ENCODE measurements around the gene MARK2.

Gene MARK2

DNA sequence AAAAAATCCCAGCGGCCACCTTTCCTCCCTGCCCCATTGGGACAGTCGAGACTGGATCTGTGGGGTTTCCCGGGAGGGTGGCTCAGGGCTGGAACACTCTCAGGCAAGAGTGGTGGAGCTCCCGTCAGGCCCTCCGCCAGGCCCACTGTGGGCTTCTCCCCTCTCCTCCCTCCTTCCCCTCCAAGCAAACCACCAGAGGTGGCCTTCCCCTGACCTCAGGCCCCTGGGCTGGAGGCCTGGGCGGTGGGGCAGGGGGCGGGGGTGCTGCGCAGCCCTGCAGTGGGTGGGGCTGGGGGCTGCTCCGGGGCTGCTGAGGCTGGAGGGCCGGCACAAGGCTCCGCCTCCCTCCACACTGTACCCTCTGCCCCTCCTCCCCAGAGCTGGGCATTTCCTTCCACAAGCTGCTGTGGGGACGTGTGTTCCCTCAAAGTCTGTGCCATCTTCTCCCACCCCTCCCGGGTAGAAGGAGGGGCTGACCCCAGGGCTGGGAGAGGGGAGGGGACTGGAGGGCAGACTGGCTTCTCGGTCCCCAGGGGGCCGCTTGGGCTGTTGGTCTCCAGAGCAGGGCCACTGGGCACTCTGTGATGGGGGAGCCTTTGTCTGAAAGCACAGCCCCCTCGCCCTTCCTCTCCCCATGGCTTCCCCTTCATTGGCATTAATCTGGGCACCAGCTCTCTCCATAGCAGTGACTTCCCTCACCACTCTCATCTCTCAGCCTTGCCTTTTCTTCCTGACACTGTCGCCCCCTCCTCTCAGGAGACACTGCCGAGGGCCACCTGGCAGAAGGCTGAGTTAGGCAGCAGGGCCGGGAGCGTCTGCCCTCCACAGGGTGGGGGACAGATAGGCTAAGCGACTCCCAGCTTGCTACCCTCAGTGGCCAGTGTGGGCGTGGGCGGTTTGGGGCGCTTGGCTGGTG lies 70.9 kb downstream of the MARK2 start:
- Histone ChIP-seq H3K4me3 (ENCODE audit: low read length in 2 of 2) (no peak overlapping the region), H3K36me3 (ENCODE audit: control insufficient read depth in 2 of 2, insufficient read depth in 2 of 2, low read length in 2 of 2) (peaks cover 6 to 10% of the 10 kb centered on the region in 2 donors), H3K9me3 (ENCODE audit: control insufficient read depth in 2 of 2, low read length in 2 of 2) (no peaks in the 10 kb centered on the region), H3K4me1 (ENCODE audit: control insufficient read depth, insufficient read depth, low read length) (peaks cover 27% of the 10 kb centered on the region), H3K27ac (ENCODE audit: low read length) (peak overlapping the region; percentile 55), H3K9ac (ENCODE audit: low read length in 2 of 2) (no peak overlapping the region), H3K27me3 (ENCODE audit: control insufficient read depth in 1 of 2, insufficient read depth in 2 of 2, low read length in 2 of 2) (no peaks in the 10 kb centered on the region)

DNA sequence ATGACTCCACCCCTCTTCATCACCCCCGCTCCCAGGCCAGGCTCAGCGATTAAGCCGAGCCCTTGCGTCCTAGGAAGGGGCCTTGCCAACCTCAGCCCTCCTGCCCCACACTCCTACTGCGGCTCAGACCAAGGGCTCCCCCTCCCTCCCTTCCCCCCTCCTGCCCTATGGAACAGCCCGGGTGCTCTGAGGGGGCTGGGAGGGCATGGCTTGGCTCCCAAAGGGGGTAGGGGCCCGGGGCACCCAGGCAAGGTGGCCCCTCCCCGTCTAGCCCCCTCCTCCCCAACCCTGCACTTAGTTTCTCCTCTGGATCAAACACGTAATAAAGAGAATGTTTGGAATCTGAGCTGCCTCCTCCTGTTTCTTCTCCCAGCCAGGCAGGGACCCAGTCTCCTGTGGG lies 71.8 kb downstream of the MARK2 start:
- Histone ChIP-seq H3K9ac (ENCODE audit: low read length in 2 of 2) (no peak overlapping the region), H3K9me3 (ENCODE audit: control insufficient read depth in 2 of 2, low read length in 2 of 2) (no peaks in the 10 kb centered on the region), H3K4me3 (ENCODE audit: low read length in 2 of 2) (no peak overlapping the region), H3K4me1 (ENCODE audit: control insufficient read depth, insufficient read depth, low read length) (peaks cover 28% of the 10 kb centered on the region), H3K36me3 (ENCODE audit: control insufficient read depth in 2 of 2, insufficient read depth in 2 of 2, low read length in 2 of 2) (peaks cover 6% of the 10 kb centered on the region in 2 donors), H3K27me3 (ENCODE audit: control insufficient read depth in 1 of 2, insufficient read depth in 2 of 2, low read length in 2 of 2) (no peaks in the 10 kb centered on the region), H3K27ac (ENCODE audit: low read length) (no peak overlapping the region)

DNA sequence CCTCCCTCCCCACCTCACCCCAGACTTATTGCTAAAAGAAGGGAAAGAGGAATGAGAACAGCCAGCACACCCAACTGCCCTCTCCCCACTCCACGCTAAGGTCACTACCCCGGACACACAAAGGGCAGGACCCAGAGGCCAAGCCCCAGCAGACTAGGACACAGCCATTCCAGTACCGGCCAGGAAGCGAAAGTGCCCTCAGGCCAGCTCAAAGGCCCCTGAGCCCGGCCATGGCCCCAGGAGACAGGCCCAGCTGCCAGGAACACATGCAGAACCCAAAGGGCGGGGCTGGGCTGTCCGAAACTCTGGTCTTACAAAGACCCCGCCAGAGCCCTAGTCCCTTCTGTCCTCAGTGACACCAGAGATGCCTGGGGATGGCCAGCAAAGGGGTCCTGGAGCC lies 72.5 kb downstream of the MARK2 start:
- no peak overlapping the region for H3K27ac ChIP-seq (ENCODE audit: low read length)

DNA sequence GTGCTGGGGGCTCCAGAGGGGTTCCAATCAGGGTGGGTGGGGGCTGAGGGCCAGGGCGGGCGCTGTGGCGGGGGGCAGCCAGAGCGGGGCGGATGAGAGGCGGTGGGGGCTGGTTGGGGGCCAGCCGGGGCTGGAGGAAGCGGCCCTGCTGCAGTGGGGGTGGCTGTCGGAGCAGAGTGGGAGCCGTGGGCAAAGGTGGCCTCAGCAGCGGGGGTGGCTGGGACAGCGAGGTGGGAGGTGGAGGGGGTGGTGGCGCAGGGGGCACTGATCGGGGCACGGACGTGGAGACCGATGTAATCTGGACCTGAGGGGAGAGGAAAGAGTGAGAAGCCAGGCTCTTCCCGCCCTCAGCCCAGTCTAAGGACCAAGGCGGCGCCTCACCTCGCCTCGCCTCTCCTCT lies 73.0 kb downstream of the MARK2 start:
- Histone ChIP-seq H3K4me3 (ENCODE audit: low read length in 2 of 2) (no peak overlapping the region), H3K27ac (ENCODE audit: low read length) (no peak overlapping the region), H3K9ac (ENCODE audit: low read length in 2 of 2) (no peak overlapping the region), H3K36me3 (ENCODE audit: control insufficient read depth in 2 of 2, insufficient read depth in 2 of 2, low read length in 2 of 2) (peaks cover 4 to 6% of the 10 kb centered on the region in 2 donors), H3K27me3 (ENCODE audit: control insufficient read depth in 1 of 2, insufficient read depth in 2 of 2, low read length in 2 of 2) (no peaks in the 10 kb centered on the region), H3K4me1 (ENCODE audit: control insufficient read depth, insufficient read depth, low read length) (peaks cover 39% of the 10 kb centered on the region), H3K9me3 (ENCODE audit: control insufficient read depth in 2 of 2, low read length in 2 of 2) (no peaks in the 10 kb centered on the region)

More for the DNA sequence above, 72.5 kb downstream of the MARK2 start:
- Histone ChIP-seq H3K9me3 (ENCODE audit: control insufficient read depth in 2 of 2, low read length in 2 of 2) (no peaks in the 10 kb centered on the region), H3K27me3 (ENCODE audit: control insufficient read depth in 1 of 2, insufficient read depth in 2 of 2, low read length in 2 of 2) (no peaks in the 10 kb centered on the region), H3K4me3 (ENCODE audit: low read length in 2 of 2) (no peak overlapping the region), H3K36me3 (ENCODE audit: control insufficient read depth in 2 of 2, insufficient read depth in 2 of 2, low read length in 2 of 2) (peaks cover 4 to 6% of the 10 kb centered on the region in 2 donors), H3K4me1 (ENCODE audit: control insufficient read depth, insufficient read depth, low read length) (peaks cover 36% of the 10 kb centered on the region), H3K9ac (ENCODE audit: low read length in 2 of 2) (no peak overlapping the region)

DNA sequence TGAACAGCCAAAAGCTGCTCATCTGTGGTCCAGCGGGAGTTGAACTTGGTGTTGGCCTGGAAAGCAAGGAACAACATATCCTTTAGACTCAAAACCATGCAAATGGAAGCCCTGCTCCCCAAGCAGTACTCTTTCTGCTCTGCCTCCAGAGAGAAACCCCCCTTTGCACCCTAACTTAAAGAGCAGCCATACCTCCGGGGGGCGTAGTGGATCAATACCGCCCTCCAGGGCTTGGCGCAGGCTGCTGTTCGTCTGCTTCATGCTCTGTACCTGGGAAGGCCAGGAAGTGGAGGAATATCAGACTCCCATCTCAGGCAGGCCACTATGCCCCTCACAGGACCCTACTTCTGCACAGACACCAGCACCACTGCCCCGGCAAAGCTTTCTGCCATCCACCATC lies 73.8 kb downstream of the MARK2 start:
- Histone ChIP-seq H3K27ac (ENCODE audit: low read length) (no peak overlapping the region), H3K4me3 (ENCODE audit: low read length in 2 of 2) (no peak overlapping the region), H3K9me3 (ENCODE audit: control insufficient read depth in 2 of 2, low read length in 2 of 2) (no peaks in the 10 kb centered on the region), H3K4me1 (ENCODE audit: control insufficient read depth, insufficient read depth, low read length) (peaks cover 44% of the 10 kb centered on the region), H3K27me3 (ENCODE audit: control insufficient read depth in 1 of 2, insufficient read depth in 2 of 2, low read length in 2 of 2) (no peaks in the 10 kb centered on the region), H3K9ac (ENCODE audit: low read length in 2 of 2) (no peak overlapping the region), H3K36me3 (ENCODE audit: control insufficient read depth in 2 of 2, insufficient read depth in 2 of 2, low read length in 2 of 2) (peaks cover 2 to 4% of the 10 kb centered on the region in 2 donors)

DNA sequence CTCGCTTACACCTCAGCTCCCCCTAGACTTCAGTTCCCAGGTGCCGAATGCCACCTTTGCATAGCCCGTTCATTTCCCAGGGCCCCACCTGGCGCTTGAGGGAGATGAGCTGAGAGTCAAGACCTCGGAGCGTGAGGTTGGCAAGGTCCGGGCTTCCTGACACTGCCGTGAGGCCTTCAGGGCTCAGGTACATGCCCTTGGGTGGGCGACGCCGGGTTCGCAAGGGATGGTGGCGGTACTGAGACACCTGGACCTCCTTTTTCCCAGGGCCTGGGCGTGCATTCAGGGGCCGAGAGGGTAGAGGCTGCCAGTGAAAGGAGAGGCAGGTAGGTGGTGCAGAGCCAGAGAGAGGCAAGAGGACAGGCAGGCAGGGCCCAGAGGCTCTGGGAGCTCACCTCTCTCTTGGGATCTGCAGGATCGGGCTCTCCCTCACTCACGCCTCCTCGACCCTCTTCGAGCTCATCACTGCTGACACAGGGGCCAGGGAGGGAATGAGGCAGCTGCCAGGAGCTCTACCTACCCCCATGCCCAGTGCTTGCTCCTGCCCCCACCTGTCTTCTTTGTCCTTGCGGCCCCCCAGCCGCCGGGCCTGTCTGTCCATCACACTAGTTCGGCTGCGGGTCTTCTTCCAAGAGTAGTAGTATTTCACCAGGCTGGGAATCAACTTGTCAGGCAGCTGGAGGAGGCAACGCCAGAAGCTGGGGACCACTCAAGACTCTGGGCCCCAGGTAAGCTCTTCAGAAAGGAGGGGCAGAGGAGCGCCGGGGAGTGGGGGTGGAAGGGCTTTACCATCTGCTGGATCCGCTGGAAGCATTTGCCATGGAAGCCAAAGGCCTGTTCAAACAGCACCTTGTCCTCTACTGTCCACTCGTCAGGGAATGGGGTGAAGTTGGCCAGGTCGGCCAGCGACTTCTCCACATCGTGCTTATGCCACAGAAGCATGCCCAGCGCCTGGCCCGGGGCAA lies 75.2 kb downstream of the MARK2 start:
- Histone ChIP-seq H3K9me3 (ENCODE audit: control insufficient read depth in 2 of 2, low read length in 2 of 2) (no peaks in the 10 kb centered on the region), H3K4me3 (ENCODE audit: low read length in 2 of 2) (no peak overlapping the region), H3K9ac (ENCODE audit: low read length in 2 of 2) (no peak overlapping the region), H3K27me3 (ENCODE audit: control insufficient read depth in 1 of 2, insufficient read depth in 2 of 2, low read length in 2 of 2) (no peaks in the 10 kb centered on the region), H3K36me3 (ENCODE audit: control insufficient read depth in 2 of 2, insufficient read depth in 2 of 2, low read length in 2 of 2) (no peaks in the 10 kb centered on the region), H3K27ac (ENCODE audit: low read length) (no peak overlapping the region), H3K4me1 (ENCODE audit: control insufficient read depth, insufficient read depth, low read length) (peaks cover 45% of the 10 kb centered on the region)

DNA sequence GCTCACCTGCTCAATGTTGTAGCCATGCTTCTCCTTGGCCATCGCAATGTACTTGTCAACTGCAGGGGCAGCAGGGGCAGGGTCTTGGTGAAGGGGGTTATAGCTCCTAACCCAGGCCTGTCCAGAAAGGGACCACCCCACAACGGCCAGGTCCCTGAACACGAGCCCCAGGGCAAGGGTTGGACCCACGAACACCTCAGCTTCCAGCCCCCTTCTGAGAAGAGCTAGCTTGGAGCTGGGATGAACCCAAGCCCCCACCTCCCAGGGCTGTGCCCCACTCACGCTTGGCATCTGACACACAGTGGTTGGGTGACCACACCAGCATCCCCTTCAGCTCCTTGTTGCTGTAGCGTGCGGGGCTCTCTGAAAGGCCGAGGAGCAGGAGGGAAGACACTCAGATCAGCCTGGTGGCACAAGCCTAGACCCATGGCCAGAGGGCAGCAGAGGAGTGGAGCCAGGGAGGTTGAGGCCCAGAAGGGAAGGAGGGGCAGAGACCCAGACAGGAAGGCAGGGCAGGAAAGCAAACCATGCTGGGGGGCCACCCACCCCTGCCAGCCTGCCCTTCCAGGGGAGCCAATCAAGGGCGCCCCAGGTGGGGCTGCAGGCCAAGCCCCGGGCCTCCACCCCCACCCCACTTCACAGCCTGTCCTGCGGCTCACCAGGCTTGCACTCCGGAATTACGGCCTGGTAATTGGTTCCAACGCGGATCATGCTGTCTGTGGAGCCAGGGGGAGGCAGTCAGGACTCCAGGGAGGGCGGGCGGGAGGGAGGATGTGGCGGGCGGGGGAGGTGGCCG lies 76.2 kb downstream of the MARK2 start:
- no peaks in the 10 kb centered on the region for H3K9me3 ChIP-seq (ENCODE audit: control insufficient read depth in 2 of 2, low read length in 2 of 2)
- H3K27ac ChIP-seq (ENCODE audit: low read length) = no peak overlapping the region
- no peak overlapping the region for H3K4me3 ChIP-seq (ENCODE audit: low read length in 2 of 2)
- no peak overlapping the region for H3K9ac ChIP-seq (ENCODE audit: low read length in 2 of 2)
- no peaks in the 10 kb centered on the region for H3K27me3 ChIP-seq (ENCODE audit: control insufficient read depth in 1 of 2, insufficient read depth in 2 of 2, low read length in 2 of 2)
- H3K4me1 ChIP-seq (ENCODE audit: control insufficient read depth, insufficient read depth, low read length) = peaks cover 46% of the 10 kb centered on the region
- H3K36me3 ChIP-seq (ENCODE audit: control insufficient read depth in 2 of 2, insufficient read depth in 2 of 2, low read length in 2 of 2) = no peaks in the 10 kb centered on the region

DNA sequence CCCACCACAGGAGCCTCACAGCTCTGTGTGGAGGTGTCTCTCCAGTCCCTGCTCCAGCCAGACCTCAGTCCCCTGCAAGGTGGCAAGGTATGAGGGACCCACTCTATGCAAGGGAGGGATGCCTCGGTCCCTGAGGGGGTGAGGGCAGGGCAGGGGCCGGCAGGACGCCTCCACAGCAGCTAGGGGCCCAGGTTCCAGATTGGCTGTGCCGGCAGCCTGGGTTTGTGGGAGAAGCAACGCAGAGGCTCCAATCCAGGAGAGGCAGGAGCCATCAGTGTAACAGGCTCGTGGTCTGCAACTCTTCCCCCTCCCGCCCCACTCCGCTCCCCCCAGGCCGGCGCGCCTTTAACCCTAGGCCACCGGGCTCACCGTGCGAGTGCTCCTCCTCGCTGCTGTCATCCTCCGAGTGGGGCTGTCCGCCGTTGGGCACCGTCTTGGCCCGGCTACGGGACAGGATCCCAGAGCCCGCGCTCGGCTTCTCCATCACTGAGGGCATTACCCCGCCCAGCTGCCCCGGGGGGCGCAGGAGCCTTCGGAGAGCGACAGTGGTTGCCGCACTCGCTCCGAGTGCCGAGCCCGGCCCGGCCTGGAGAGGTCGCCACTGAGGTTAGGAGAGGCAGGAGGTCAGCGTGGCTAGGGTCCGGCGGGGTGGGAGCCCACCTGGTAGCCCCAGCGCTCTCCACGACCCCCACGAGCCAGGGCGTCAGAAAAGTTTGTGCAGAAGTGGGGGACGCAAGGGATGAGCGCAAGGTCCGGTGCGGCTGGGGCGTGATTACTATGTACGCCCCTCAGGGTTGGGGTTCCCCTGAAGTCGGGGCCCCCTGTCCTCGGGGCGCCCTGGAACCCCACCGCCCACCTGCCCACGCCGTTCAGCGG lies 77.3 kb downstream of the MARK2 start:
- no peak overlapping the region for H3K27ac ChIP-seq (ENCODE audit: low read length)
- H3K9me3 ChIP-seq (ENCODE audit: control insufficient read depth in 2 of 2, low read length in 2 of 2) = no peaks in the 10 kb centered on the region
- peaks cover 48% of the 10 kb centered on the region for H3K4me1 ChIP-seq (ENCODE audit: control insufficient read depth, insufficient read depth, low read length)
- peak overlapping the region in 1 of 2 donors; percentile 28 for H3K9ac ChIP-seq (ENCODE audit: low read length in 2 of 2)
- no peaks in the 10 kb centered on the region for H3K27me3 ChIP-seq (ENCODE audit: control insufficient read depth in 1 of 2, insufficient read depth in 2 of 2, low read length in 2 of 2)
- H3K36me3 ChIP-seq (ENCODE audit: control insufficient read depth in 2 of 2, insufficient read depth in 2 of 2, low read length in 2 of 2) = no peaks in the 10 kb centered on the region
- peak overlapping the region; percentile 46 to 72 for H3K4me3 ChIP-seq (ENCODE audit: low read length in 2 of 2)

DNA sequence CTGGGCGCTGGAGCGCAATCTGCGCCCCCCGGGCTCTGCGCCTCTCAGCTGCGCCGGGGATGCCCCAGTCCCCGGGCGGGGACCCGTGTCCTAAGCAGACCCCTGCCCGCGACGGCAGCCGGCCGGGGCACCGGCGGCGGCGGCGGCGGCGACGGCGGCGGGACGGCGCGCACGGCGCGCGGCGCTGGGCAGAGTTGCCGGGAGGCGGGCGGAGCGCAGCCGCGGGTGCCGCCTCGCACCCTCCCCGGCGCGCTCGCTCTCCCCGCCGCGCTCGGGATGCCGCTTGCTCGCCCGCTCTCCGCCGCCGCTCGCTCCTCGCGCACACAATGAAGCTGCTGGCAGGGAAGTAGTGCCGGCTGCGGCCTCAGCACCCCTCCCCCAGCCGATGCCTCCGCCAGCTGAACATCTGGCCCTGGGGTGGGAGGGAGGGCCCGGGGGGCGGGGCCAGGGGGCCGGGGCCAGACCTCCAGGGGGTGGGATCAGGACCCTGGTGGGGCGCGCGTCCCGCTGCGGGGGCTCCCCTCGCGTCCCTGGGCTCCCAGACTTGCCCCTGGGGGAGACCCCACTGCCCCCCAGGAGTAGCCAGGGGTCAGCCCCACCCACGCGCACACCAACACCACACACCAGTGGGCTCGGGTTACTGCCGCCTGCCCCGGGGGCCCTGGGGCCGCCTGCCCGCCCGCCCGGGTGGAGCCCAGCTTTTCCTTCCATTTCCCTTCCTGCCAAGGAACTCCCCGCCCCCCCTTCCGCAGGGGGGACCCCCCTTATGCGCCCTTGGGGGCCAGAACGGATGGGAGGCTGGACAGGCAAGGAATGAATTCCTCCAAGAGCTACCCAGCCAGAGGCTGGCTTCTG lies 78.2 kb downstream of the MARK2 start, which contains the start of gene RCOR2:
Gene RCOR2 (minus strand): TSS at position 328 of the 855 bp plus-strand sequence. CDS start 708 bp downstream, outside the sequence.
- Histone ChIP-seq H3K9me3 (ENCODE audit: control insufficient read depth in 2 of 2, low read length in 2 of 2) (no peaks in the 10 kb centered on the region), H3K36me3 (ENCODE audit: control insufficient read depth in 2 of 2, insufficient read depth in 2 of 2, low read length in 2 of 2) (no peaks in the 10 kb centered on the region), H3K27me3 (ENCODE audit: control insufficient read depth in 1 of 2, insufficient read depth in 2 of 2, low read length in 2 of 2) (no peaks in the 10 kb centered on the region), H3K4me1 (ENCODE audit: control insufficient read depth, insufficient read depth, low read length) (peaks cover 48% of the 10 kb centered on the region), H3K9ac (ENCODE audit: low read length in 2 of 2) (peak within 1 kb of the TSS; percentile 21 to 42), H3K4me3 (ENCODE audit: low read length in 2 of 2) (peak within 1 kb of the TSS; percentile 66 to 76), H3K27ac (ENCODE audit: low read length) (peak within 1 kb of the TSS; percentile 78)

Data from stomach smooth muscle (tissue), 2 donors.